PFSK-1 (cell line): ENCODE measurements around the gene RTF1.

Experiments
- POLR2AphosphoS5 ChIP-seq: IDR thresholded peaks from 2 replicates; pipeline ENCODE4 v1.6.1; 2012; ENCODE audit warnings: low read depth, mild to moderate bottlenecking, control low read depth, low read length, moderate library complexity
- SIN3A ChIP-seq: IDR thresholded peaks from 2 replicates; pipeline ENCODE4 v1.6.1; 2012; ENCODE audit warnings: mild to moderate bottlenecking, low read length, moderate library complexity, borderline replicate concordance; ENCODE audit not compliant: insufficient read depth
- TAF1 ChIP-seq: IDR thresholded peaks from 2 replicates; pipeline ENCODE4 v1.6.1; 2012; ENCODE audit warnings: low read length, control low read depth, borderline replicate concordance; ENCODE audit not compliant: insufficient read depth

DNA sequence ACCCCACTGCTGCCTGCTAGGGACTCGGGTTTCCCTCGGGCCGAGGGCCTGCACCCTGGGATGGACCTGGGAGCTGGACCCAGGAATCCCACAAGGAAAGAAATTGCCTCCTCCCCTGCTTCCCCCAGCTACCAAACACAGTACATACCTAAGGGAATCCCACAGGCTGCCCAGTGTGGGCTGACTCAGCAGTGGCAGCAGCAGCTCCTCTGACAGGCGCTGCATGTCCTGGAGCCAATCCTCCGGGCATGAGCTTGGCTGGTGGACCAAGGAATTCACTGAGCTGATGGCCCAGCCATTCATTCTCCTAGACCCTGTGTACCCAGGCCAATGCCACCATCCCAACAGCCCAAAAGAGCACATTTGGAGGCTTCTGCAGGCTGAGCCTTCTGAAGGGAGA lies 106.2 kb downstream of the RTF1 start:
- TF ChIP-seq TAF1 (no peak), POLR2AphosphoS5 (no peak), SIN3A (no peak)
